Glomerular visceral epithelial cell (primary cell): ENCODE data around the gene RBMS3.
"Not testable (repeated sequence)": the region's sequence is repeated elsewhere in the genome, so short reads cannot be mapped to it uniquely, and the experiment has no call there.

Source experiments
- DNase-seq: peaks from one replicate; pipeline ENCODE4 v3.0.0-alpha.2; 2016; ENCODE audit errors: extremely low spot score

The RBMS3 gene

DNA sequence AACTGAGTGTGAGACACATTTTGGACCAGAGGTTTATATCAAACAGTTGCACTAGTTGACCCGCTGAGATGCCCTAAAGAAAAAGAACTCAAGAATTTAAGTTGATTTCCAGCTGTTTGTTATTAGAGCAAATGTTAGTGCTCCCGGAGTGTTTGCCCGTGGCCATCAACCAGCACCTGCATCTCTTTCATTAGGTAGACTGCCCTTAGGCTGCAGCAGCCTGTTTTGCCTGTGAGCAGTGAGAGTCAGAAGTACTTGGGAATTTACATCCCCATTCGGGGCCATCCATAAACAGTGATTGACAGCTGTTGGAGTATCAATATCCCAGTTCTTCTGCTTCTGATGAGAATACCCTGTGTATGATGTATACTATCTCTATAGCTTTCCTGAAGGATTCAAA is 492.6 kb downstream of the RBMS3 start:
- DNase-seq: no peak

DNA sequence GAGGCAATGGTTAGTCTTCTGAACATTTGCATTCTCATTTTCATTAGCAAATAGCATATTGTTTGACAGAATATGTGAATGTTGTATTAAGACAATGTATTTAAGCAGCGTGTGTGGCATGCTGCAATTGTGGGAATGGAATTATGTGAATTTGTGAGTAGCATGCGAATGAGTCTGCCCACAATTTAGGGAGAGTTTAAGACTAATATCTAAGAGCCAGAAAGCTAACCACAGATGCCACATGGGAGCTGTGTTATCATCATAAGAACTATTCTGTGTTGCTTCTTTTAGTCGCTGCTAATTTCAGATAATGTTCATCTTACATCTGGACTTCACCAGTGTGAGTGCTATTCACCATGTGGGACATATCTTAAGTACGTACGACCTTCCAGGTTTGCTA is 494.5 kb downstream of the RBMS3 start:
- DNase-seq: no peak

DNA sequence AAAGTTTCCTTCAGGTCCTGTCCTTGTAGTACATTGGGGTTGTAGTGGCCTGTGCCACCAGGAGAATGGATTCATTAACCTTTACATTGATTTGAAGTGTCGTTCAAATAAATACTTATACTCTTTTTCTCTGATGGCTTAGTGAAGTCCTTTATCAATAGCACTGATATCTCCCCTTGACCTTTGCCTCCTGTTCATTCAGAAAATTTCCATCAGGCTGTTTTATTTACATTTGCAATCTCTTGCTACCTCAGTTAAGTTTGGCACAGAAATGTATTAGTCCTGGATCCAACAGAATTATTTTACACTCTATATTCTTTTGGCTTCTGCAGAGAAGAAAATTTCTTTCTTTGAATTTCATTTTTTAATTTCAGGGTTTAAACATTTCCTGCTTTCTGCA is 497.0 kb downstream of the RBMS3 start:
- no peak for DNase-seq

DNA sequence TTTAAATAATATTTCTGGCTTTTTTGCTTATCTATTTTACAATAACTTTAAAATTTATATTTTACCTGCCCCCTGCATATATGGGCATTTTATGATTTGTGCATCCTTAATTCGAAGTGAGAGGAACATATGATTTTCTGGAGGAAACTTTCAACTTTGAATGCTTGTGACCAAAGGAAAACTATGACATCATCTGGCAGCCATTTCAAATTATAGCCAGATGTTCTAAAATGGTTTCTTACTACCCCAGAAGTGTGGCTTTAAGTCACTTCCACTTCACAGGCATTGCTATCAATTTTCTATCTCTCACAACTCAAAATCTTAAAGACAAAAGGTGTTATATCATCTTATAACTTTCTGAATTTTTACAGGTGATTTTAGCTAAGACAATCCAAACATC is 508.8 kb downstream of the RBMS3 start:
- no peak for DNase-seq

DNA sequence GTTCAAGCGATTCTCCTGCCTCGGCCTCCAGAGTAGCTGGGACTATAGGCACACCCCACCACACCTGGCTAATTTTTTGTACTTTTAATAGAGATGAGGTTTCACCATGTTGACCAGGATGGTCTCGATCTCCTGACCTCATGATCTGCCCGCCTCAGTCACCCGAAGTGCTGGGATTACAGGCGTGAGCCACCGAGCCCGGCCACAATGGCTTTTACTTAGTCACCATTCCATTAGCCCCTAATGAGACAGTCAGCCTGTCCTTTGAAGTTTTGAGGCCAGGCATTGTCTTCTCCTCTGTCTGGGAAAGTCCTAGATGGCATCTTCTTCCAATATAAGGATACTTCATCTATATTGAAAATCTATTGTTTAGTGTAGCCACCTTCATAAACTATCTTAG is 515.9 kb downstream of the RBMS3 start:
- DNase-seq: no peak

DNA sequence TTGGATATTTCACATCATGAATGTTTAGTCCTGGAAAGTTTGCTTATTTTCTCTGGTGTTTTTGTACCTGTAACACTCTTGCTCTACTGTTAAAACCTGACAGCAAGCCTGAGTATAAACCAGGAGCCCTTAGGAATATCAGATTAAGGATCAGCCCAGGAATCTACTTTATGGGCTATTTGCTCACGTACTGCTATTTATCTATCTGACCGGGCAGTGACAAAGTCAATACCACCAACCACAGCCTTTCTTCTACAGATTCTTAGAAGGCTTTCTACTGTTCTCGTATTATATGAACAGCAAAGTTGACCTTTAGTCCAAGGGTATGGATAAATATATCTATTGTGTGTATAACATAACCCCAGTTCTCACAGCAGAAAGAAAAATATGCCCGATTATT is 521.2 kb downstream of the RBMS3 start:
- DNase-seq: no peak

DNA sequence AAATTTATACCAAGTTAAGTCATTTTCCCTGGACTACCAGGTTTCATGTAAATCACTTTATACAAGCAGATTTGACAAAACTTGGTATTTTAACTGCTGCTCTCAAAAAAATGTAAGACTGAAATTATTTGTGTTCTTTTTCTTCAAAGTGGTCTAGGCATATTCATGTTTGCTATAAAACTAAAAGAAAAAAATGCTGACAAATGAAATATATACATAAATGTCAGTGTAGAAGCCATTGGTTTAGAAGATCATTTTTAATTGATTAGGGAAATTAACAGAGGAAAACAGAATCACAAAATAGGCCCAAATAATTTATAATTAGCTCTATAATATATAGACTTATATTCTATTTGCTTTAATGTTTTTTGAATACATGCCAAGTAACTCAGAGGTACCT is 523.2 kb downstream of the RBMS3 start:
- DNase-seq: no peak

DNA sequence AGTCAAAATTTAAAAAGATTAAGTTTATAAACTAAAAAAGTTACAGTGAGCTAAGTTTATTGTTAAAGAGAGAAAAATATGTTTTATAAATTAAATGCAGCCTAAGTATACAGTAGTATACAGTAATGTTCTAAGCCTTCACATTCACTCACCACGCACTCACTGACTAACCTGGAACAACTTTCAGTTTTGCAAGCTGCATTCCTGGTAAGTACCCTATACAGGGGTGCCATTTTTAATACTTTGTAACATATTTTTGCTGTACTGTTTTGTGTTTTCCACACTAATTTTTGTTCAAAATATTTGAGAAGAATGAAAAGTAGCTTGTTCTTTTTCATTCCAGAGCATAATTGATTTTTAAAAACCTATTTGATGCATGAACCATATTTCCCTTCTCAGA is 524.9 kb downstream of the RBMS3 start:
- DNase-seq: no peak

DNA sequence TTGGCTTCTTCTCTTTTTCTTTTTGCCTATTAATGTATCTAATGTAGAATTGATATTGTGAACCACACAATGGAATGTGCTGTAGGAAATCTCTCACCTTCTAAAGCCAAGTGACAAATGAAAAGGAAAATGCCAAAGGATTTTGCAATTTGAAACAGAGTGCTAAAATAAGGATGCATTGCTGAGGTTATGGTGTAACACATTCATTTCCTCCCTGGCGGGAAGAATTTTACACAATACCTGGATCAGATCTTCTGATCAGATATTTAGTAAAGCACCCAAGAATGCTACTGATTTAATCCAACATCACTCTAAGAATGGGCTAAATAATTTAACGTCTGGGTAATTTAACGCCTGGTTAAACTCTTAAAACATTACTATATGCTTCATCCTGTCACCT is 527.5 kb downstream of the RBMS3 start:
- DNase-seq: not testable (repeated sequence)

DNA sequence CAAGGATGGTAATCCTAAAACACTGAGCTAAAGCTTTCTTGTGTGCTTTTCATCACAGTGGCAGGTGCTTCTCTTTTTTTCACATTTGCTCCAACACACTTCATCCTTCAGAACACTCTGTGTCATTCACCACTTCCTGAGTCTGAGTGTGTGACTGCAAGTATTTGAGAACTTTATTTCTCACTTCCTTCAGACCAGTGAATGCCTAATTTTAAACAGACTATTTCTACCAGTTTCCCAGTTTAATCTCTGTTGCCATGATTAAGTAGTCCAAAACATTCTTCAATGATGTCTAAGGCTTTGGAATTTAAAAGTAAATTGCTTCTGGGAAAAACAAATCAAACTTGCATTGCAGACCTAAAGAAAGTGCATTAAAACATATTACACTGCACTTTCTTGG is 541.2 kb downstream of the RBMS3 start:
- peak; percentile 9 for DNase-seq

DNA sequence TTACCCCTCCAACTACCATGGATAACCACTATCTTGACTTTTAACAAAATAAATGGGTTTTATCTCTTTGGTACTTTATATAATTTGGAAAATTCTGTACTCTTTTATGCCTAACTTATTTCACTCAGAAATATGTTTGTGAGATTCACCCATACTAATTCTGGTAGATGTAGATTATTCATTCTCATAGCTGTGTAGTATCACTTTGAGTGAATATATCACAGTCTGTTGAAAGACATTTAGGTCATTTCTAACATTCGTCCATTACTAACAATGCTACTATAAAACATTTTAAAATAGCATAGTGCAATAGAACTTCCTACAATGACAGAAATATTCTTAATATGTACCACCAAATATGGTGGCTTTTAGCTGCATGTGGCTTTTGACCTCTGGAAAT is 542.4 kb downstream of the RBMS3 start:
- DNase-seq: no peak

DNA sequence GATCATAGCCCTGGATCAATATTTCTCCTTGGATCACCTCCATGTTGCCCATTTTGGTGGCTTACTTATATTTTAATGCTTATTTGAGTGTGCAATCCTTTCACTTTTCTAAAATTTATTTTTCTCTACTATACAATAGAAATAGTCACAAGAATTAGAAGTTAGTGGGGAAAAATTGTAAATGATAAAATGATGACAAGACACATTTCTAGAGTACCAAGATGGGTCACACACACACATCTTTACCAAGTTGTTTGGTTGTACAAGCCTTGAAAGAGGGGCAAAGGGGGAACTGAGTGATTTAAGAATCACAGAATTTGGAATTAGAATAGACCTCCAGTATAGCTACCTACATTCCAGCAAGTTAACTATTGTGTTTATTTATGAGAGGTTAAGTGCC is 545.8 kb downstream of the RBMS3 start:
- no peak for DNase-seq

DNA sequence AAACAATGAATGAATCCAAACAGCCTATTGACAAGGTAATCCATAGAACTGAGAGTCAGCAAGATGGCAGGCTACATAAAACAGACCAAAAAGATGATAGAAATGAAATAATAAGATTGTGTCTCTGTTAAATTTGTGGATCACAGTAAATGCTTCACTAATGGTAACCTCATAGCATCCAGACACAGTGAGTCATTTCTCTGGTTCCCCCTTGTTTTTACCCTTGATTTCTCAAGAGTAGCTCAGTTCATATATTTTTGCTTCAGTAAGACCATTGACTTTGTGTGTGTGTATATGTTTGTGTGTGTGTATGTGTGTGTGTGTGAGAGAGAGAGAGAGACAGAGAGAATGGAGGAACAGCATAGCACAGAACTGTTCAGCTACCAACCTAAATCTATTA is 546.9 kb downstream of the RBMS3 start:
- peak; percentile 7 for DNase-seq

DNA sequence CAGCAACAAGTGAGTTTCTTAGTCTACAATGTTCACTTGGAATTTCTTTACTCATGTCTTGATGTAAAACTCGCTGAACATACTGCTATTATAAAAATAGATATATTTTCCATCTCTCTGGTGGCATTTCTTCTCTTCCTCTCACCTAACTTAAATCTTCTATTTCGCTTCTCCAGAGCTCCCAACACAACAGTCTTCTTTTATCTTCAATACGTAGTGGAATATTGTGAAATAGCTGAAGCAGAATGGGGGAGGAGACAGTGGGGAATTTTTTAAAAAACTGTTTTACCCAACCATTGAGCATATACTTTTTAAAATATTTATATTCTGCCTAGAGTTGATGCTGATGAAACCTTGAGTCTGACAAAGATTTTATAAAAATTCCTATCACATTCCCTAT is 548.5 kb downstream of the RBMS3 start:
- DNase-seq: no peak

DNA sequence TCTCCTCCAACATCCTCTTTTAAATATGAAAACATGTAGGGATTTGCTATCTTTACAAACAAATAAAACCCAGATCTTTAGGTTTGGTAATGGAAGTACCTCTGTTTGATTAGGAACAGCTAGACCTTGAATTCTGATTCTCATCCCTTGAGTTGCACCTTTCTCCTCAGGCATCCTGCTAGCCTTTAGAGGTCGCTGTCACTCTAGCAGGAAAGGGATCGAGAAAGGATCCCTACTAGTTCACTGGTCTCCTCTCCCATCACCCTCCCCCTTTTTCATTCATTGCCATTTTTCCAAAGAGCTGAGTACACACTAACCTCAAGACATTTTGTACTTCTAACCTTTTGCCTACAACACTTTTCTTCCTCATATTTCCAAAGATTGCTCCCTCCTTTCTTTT is 569.8 kb downstream of the RBMS3 start:
- DNase-seq: no peak

DNA sequence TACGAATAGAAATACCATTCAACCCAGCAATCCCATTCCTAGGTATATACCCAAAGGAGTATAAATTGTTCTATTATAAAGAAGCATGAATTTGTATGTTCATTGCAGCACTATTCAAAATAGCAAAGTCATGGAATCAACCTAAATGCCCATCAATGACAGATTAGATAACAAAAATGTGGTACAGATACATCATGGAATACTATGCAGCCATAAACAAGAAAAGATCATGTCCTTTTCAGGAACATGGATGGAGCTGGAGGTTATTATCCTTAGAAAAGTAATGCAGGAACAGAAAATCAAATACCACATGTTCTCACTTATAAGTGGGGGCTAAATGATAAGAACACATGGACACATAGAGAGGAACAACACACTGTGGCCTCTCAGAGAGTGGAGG is 571.9 kb downstream of the RBMS3 start:
- no peak for DNase-seq

DNA sequence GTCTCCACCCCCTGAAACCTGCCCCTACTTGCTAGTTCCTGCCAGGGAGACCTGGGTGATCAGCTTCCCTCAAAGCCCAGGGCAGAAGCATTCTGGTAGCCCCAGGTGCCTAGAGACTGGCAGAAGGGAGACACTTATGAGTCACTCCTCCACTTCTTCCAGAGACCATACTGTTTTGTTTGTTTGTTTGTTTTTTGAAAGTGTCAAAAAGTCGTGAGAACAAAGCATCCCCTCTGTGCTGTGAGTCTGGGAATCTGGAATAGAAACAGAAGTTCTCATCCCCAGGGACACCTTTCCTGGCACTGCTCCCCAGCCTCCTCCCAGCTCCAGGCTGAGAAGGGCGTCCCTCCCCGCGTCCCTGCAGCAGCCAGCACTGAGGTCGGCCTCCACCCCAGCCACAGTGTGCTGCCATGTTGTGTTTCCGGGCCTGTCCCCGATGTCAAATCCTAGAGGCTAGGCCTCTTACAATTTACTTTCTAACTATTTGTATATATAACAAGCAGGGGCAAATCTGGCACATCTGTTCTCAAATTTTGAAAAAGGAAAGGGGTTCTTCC is 573.0 kb downstream of the RBMS3 start:
- DNase-seq: no peak

DNA sequence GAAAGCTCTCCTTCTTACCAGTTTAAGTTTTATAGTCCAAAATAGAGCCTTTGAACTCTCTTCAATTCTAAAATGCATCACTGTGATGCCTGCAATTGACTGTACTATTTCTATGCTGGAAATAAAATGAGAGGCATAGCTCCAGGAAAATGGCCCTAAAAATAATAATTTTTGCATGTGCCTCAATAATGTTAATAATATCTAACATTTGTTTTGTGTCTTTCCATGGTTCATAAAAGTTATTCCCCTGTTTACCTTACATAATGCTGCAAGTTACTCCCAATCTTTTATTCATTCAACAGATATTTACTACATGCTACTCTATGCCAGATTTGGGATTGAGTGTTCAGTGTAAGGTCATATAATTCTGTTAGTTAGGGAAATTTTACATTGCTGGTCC is 574.0 kb downstream of the RBMS3 start:
- DNase-seq: no peak

DNA sequence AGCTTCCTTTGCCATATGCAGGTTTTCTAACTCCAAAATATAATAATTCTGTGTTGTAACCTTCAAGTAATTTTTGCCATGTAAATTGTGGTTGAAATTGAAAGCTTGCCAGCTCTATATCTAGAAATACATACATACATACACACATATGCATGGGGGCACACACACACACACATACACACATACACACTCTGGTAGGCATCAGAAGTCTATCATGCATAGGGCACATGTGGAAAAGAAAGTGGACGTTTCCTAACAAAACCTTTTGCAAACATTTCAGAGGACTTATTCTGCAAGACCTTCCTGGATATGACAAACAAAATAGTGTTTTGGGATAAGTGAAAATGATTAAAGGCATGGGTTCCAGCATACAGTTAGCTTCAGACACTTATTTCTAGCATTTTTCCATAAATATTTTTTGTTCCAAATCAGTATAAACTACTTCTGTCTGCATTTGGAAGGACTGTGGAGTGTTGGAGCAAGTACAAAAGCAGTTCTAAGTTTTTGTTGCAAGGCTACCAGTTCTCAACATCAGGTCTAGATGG is 578.9 kb downstream of the RBMS3 start:
- no peak for DNase-seq

DNA sequence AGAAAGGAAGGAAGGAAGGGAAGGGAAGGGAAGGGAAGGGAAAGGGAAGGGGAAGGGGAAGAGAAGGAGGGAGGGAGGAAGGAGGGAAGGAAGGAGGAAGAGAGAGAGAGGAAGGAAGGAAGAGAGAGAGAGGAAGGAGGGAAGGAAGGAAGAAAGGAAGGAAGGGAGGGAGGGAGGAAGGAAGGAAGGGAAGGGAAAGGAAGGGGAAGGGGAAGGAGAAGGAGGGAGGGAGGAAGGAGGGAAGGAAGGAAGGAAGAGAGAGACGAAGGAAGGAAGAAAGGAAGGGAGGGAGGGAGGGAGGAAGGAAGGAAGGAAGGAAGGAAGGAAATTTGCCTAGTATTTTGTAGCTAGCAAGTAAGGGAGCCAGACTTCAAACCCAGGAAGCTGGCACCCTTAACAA is 583.9 kb downstream of the RBMS3 start:
- DNase-seq: no peak

DNA sequence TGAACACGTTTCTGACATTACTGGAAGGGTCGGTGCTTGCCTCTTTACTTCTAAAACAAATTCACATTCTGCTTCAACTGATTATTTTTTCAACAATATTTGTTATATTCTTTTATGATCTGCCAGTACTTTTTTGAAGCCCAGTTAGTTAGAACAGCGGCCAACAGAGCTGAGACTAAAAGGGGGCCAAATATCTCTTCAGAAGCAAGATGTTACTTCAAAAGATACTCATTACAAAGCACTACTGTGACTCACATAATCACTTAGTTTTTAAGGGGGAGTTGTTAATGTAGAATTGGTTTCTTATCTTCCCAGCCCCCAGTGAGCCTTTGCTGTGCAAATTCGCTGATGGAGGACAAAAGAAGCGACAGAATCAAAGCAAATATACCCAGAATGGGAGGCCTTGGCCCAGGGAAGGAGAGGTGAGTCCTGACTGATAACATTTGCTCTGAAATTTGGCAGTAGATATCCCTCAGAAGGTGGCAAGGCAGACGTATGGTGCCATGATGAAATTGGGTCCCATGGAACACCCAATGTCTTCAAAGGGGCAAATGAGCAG is 587.8 kb downstream of the RBMS3 start:
- DNase-seq: no peak

DNA sequence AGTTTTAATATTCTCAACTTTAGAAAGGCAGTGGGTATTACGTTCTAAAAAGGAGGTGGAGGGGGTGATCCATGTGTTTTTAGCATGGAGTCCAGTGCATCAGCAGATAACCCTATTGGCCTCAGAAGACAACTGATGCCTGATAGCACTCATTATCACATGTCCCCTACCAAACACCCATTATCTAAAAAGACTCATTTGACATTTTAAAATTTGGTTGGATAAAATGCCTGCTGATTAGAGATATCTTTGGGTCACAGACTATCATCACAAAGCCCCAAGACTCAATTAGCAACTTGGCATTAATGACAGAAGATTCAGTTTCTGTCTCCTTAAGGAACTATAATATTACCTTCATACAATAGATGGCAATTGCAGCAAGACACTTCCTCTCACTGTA is 589.3 kb downstream of the RBMS3 start:
- no peak for DNase-seq

DNA sequence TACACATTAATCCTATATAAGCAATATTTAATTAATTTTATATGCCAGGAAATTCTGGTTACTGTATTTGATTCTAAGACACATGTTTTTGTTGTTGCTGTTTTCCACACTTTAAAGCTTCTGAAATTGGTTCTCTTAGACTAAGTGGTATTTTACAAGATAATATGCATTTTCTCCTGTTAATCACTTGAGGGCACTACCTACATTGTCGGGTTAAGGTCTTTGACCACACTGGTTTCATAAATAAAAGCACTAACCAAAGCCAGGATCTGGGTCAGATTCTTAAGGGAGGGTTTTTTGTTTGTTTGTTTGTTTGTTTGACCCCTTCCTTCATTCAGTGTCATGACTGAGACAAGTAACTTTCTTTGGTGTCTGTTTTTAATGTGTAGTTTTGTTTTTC is 590.2 kb downstream of the RBMS3 start:
- no peak for DNase-seq

DNA sequence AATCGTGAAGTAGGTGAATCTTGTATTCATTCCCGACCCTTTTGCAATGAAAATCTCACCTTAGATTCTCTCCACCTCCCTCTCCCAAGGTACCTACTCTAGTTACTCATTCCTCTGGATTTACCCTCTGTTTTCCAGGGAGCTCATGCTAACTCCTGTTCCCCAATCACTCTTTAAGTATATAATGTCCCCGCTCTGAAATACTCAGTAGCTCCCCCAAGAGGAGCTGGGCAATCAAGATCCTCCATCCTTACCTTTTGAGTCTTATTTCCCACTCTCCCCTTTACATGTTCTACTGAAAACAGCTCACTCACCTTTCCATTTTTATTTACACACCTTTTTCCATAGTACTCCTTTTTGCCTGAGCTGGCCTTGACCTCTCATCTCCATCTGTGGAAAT is 599.9 kb downstream of the RBMS3 start:
- DNase-seq: no peak
